Gastroesophageal sphincter (tissue), 4 donors: ENCODE results near the gene IGSF23. TPM values are rescaled to one million over a fixed set of nuclear protein-coding genes. Genes with fewer than 3 reads are reported as not detected.

Experiments
- ATAC-seq: fragments of 150-250 bp; one replicate; pipeline ENCODE4 v1.9.1; 2016; ENCODE audit warnings: mild to moderate bottlenecking, moderate library complexity
- H3K27ac ChIP-seq, 4 donors: fragments of 200-600 bp; sonication (generic) in 3 of 4; 1 replicate in 3 of 4; 2 replicates in 1 of 4; pipeline ENCODE4 v1.5.1; 2016 to 2019
- H3K27me3 ChIP-seq: fragments of 200-600 bp; sonication (generic); one replicate; pipeline ENCODE4 v1.5.1; 2019
- H3K36me3 ChIP-seq, 2 donors: fragments of 200-600 bp; sonication (generic); one replicate each; pipeline ENCODE4 v1.5.1; 2019; ENCODE audit warnings: control low read depth in 1 of 2
- H3K4me1 ChIP-seq, 3 donors: fragments of 200-600 bp; sonication (generic); 1 replicate in 2 of 3; 2 replicates in 1 of 3; pipeline ENCODE4 v1.5.1; 2016 to 2019; ENCODE audit warnings: control low read depth in 2 of 3
- H3K4me3 ChIP-seq, 2 donors: fragments of 200-600 bp; sonication (generic); one replicate each; pipeline ENCODE4 v1.5.1; 2019; ENCODE audit warnings: mild to moderate bottlenecking in 1 of 2, moderate library complexity in 1 of 2
- H3K9me3 ChIP-seq, 3 donors: fragments of 200-600 bp; sonication (generic); one replicate each; pipeline ENCODE4 v1.5.1; 2017 to 2019; ENCODE audit warnings: control low read depth in 2 of 3
- EP300 ChIP-seq: sonication (generic); formaldehyde crosslinking; IDR thresholded peaks from one replicate; pipeline ENCODE4 v1.6.1; 2017; ENCODE audit warnings: antibody characterized with exemption, mild to moderate bottlenecking
- POLR2A ChIP-seq, 2 donors: fragments of 450-650 bp; IDR thresholded peaks; one replicate each; pipeline ENCODE4 v1.6.1; 2017; ENCODE audit warnings: antibody characterized with exemption in 2 of 2, mild to moderate bottlenecking in 2 of 2, moderate library complexity in 1 of 2
- POLR2AphosphoS5 ChIP-seq: sonication (generic); formaldehyde crosslinking; IDR thresholded peaks from one replicate; pipeline ENCODE4 v1.6.1; 2017; ENCODE audit warnings: antibody characterized with exemption
- WGBS, 2 donors: methylation state at CpG; one replicate each; pipeline ENCODE4 v1.1.5; 2018; ENCODE audit warnings: low coverage in 1 of 2; 5-methylcytosine and 5-hydroxymethylcytosine counted together
- total RNA-seq, 4 donors: library from RNA; depleted of rRNA; stranded (reverse); fragments of >200 nt; gene quantifications; one replicate each; pipeline ENCODE4 v1.1.0, GENCODE V29; 2016
- TF ChIP-seq, protein P1 (sequence below), 4 experiments: fragments of 200-600 bp in 2 of 4; fragments of 450-650 bp in 2 of 4; sonication (generic) in 1 of 4; IDR thresholded peaks; one replicate each; pipeline ENCODE4 v1.5.1; 2017 to 2019; ENCODE audit warnings: antibody characterized with exemption in 4 of 4, mild to moderate bottlenecking in 2 of 4, moderate library complexity in 2 of 4

The IGSF23 gene
- total RNA-seq, 4 donors from 2014 or later: not detected

DNA sequence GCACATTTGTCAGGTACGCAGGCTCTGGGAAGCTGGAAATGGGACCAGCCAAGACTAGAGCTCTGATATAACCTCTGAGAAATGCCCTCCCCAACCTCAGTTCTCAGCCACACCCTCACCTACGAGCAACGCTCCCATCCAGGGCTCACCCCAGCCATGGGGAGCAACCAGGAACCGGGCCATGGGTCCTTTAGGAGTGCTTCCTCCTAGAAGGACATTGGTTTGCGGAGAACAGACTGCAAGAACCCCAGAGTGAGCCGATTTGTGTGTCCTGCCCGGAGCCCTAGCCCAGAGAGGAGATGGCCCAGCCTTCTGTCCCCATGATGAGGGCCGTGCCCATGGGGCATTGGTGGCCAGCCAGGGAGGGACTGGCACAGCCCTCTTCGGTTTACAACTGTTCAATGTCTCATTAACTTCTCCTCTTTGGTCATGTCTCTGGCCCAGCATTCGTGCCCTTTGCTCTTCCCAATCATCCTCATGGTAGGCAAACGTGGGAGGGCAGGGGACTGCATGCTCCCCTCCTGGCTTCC lies 32.9 kb upstream of the IGSF23 start:
- TF ChIP-seq, protein P1, sequence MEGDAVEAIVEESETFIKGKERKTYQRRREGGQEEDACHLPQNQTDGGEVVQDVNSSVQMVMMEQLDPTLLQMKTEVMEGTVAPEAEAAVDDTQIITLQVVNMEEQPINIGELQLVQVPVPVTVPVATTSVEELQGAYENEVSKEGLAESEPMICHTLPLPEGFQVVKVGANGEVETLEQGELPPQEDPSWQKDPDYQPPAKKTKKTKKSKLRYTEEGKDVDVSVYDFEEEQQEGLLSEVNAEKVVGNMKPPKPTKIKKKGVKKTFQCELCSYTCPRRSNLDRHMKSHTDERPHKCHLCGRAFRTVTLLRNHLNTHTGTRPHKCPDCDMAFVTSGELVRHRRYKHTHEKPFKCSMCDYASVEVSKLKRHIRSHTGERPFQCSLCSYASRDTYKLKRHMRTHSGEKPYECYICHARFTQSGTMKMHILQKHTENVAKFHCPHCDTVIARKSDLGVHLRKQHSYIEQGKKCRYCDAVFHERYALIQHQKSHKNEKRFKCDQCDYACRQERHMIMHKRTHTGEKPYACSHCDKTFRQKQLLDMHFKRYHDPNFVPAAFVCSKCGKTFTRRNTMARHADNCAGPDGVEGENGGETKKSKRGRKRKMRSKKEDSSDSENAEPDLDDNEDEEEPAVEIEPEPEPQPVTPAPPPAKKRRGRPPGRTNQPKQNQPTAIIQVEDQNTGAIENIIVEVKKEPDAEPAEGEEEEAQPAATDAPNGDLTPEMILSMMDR (IDR thresholded peaks at IDR 0.05): no peak
- TF ChIP-seq POLR2A (IDR thresholded peaks at IDR 0.05): no peak
- no peak for TF ChIP-seq EP300
- no peak for TF ChIP-seq POLR2AphosphoS5
- no peaks in the 10 kb centered on the region for H3K4me1 ChIP-seq
- H3K27ac ChIP-seq: no peak overlapping the region
- no peaks in the 10 kb centered on the region for H3K9me3 ChIP-seq
- WGBS, 2 donors: 94% methylated on average over 3 of the region's 11 CpGs; no CpG with 5 or more reads in 1 of the 2 donors
- no peaks in the 10 kb centered on the region for H3K36me3 ChIP-seq
- no peak overlapping the region for H3K4me3 ChIP-seq
- ATAC-seq: no peak
- H3K27me3 ChIP-seq: peaks cover 33% of the 10 kb centered on the region

DNA sequence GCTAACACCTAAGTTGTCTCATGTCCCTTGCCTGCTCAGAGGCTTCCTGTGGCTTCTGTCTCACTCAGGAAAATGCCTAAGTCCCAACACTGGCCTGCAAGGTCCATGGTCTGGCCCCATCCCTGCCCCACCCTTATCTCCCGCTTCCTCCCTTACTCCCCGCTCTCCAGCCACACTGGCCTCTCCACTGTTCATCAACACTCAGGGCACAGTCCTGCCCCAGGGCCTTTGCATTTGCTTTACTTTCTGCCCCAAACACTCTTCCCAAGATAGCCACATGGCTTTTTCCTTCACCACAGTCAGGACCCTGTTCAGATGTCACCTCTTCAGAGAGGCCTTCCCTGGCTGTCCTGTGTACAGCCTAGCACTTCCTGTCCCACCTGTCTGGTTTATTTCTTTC lies 32.1 kb upstream of the IGSF23 start:
- H3K9me3 ChIP-seq: no peaks in the 10 kb centered on the region
- WGBS, 2 donors: 89 to 95% methylated on average over 2 of the region's 2 CpGs
- no peak for ATAC-seq
- H3K36me3 ChIP-seq: no peaks in the 10 kb centered on the region
- no peak overlapping the region for H3K27ac ChIP-seq
- H3K27me3 ChIP-seq: peaks cover 34% of the 10 kb centered on the region
- H3K4me1 ChIP-seq: no peaks in the 10 kb centered on the region
- no peak overlapping the region for H3K4me3 ChIP-seq
- TF ChIP-seq POLR2A (IDR thresholded peaks at IDR 0.05) (no peak), EP300 (no peak), POLR2AphosphoS5 (no peak)
- TF ChIP-seq, protein P1 (IDR thresholded peaks at IDR 0.05): no peak

DNA sequence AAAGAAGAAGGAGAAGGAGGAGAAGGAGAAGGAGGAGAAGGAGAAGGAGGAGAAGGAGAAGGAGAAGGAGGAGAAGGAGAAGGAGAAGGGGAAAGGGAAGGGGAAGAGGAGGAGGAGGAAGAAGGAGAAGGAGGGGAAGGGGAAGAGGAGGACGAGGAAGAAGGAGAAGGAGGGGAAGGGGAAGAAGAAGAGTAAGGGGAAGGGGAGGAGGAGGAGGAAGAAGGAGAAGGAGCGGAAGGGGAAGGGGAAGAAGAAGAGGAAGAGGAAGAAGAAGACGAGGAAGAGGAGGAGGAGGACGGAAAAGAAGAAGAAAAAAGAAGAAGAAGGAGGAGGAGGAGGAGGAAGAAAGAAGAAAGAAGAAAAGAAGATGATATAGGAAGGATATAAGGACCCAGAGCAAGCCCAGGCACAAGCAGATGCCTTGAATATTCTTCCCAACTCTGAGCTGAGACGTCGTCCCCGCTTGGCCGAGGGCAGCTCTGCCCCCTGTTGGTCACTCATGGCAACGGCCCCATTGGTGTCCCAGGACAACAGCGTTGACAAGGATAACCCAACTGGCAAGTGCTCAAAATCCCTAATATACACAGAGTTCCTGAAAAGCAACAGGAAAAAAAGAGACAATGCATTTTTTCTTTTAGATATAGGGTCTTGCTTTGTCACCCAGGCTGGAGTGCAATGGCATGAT lies 30.6 kb upstream of the IGSF23 start:
- H3K4me3 ChIP-seq: no peak overlapping the region
- peaks cover 37% of the 10 kb centered on the region for H3K27me3 ChIP-seq
- H3K27ac ChIP-seq: no peak overlapping the region
- no peak for ATAC-seq
- H3K9me3 ChIP-seq: no peaks in the 10 kb centered on the region
- H3K36me3 ChIP-seq: no peaks in the 10 kb centered on the region
- WGBS, 2 donors: 19 to 24% methylated on average over 10 of the region's 10 CpGs
- TF ChIP-seq EP300 (no peak), POLR2AphosphoS5 (no peak)
- TF ChIP-seq, protein P1 (IDR thresholded peaks at IDR 0.05): peak in 2 of 4 experiments; percentile 16 to 41
- no peaks in the 10 kb centered on the region for H3K4me1 ChIP-seq

DNA sequence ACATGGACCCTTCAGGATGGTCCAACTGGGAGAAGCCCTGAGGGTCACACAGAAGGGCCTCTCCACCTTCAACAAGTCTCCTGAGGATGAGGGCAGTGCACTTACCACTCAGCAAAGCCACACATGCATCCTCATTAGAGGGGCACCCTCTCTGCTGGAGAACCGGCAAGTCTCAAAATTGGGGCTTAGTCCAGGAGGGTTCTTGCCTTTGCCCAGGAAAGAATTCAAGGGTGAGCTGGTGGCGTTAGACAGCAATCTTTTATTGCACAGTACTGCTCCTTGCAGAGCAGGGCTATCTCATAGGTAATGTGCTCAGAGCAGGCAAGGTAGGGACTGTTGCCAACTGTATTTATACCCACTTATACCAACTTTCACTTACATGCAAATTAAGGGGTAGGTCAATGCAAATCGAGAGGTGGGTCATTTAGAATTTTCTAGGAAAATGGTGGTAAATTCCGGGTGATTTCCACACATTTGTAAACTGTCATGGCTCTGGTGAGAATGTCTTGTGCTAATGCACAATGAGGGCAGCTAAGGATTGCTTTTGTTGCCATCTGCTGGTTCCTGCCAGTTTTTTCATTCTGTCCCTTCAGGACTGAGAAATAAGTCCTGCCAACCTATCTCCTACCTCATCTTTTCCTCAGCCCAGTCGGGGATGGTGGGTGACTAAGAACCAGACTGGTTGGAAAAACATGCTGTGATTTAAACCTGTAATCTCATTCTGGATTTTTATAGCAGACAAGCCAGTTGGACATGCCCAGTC lies 27.8 kb upstream of the IGSF23 start:
- Histone ChIP-seq H3K27ac (no peak overlapping the region), H3K4me1 (no peaks in the 10 kb centered on the region), H3K9me3 (no peaks in the 10 kb centered on the region), H3K4me3 (no peak overlapping the region), H3K27me3 (peaks cover 37% of the 10 kb centered on the region), H3K36me3 (no peaks in the 10 kb centered on the region)
- WGBS, 2 donors: 75 to 81% methylated on average over 3 to 5 of the region's 5 CpGs
- no peak for ATAC-seq
- TF ChIP-seq POLR2A (IDR thresholded peaks at IDR 0.05): no peak
- TF ChIP-seq EP300: no peak
- no peak for TF ChIP-seq POLR2AphosphoS5
- TF ChIP-seq, protein P1 (IDR thresholded peaks at IDR 0.05): no peak
